ENCODE measurements around the gene KCTD2.
"Not testable (repeated sequence)": the region's sequence is repeated elsewhere in the genome, so short reads cannot be mapped to it uniquely, and the experiment has no call there.

DNA sequence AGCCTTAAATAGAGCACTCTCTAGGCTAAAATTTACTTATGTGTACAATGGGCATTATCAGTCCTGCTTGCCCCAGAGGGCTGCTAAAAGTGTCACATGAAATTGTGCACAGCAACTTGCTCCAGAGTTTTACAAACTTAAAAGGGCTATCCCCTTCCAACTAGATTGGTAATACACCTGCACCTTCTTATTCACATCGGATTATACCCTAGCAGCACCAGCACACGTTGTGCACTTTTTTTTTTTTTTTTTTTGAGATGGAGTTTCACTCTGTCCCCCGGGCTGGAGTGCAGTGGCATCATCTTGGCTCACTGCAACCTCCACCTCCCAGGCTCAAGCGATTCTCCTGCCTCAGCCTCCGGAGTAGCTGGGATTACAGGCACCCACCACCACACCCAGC lies 3.2 kb upstream of the KCTD2 start:
- TF ChIP-seq, protein P1, sequence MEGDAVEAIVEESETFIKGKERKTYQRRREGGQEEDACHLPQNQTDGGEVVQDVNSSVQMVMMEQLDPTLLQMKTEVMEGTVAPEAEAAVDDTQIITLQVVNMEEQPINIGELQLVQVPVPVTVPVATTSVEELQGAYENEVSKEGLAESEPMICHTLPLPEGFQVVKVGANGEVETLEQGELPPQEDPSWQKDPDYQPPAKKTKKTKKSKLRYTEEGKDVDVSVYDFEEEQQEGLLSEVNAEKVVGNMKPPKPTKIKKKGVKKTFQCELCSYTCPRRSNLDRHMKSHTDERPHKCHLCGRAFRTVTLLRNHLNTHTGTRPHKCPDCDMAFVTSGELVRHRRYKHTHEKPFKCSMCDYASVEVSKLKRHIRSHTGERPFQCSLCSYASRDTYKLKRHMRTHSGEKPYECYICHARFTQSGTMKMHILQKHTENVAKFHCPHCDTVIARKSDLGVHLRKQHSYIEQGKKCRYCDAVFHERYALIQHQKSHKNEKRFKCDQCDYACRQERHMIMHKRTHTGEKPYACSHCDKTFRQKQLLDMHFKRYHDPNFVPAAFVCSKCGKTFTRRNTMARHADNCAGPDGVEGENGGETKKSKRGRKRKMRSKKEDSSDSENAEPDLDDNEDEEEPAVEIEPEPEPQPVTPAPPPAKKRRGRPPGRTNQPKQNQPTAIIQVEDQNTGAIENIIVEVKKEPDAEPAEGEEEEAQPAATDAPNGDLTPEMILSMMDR (conservative IDR thresholded peaks at IDR 0.05; ENCODE audit: low read length) = not testable (repeated sequence)
- not testable (repeated sequence) for TF ChIP-seq EZH2phosphoT487 (IDR thresholded peaks at IDR 0.05; ENCODE audit: borderline replicate concordance)

Data from Loucy (cell line).